Choroid plexus epithelial cell (primary cell): ENCODE results near the gene PAIP1.
"Not testable (repeated sequence)": the region's sequence is repeated elsewhere in the genome, so short reads cannot be mapped to it uniquely, and the experiment has no call there.

Source experiments
- DNase-seq: peaks from one replicate; pipeline ENCODE4 v3.0.0-alpha.2; 2010; ENCODE audit warnings: low read depth
- H3K4me3 ChIP-seq: 2 replicates; pipeline ENCODE4 v1.5.1; 2011; ENCODE audit warnings: low read depth, mild to moderate bottlenecking, control low read depth, low read length, moderate library complexity
- TF ChIP-seq, protein P1 (sequence below): conservative IDR thresholded peaks from 2 replicates; pipeline ENCODE4 v1.5.1; 2011; ENCODE audit warnings: low read depth, mild to moderate bottlenecking, control low read depth, inconsistent platforms, low read length, moderate library complexity

Gene PAIP1

GRCh38 chr5:43556857-43557542 lies at the start of gene PAIP1:
TSS of gene PAIP1 (minus strand) at chr5:43557077. CDS start at chr5:43556846, 231 bp downstream.
- peak within 1 kb of the TSS; percentile 87 for H3K4me3 ChIP-seq
- TF ChIP-seq, protein P1, sequence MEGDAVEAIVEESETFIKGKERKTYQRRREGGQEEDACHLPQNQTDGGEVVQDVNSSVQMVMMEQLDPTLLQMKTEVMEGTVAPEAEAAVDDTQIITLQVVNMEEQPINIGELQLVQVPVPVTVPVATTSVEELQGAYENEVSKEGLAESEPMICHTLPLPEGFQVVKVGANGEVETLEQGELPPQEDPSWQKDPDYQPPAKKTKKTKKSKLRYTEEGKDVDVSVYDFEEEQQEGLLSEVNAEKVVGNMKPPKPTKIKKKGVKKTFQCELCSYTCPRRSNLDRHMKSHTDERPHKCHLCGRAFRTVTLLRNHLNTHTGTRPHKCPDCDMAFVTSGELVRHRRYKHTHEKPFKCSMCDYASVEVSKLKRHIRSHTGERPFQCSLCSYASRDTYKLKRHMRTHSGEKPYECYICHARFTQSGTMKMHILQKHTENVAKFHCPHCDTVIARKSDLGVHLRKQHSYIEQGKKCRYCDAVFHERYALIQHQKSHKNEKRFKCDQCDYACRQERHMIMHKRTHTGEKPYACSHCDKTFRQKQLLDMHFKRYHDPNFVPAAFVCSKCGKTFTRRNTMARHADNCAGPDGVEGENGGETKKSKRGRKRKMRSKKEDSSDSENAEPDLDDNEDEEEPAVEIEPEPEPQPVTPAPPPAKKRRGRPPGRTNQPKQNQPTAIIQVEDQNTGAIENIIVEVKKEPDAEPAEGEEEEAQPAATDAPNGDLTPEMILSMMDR: peak; percentile 43
- DNase-seq: peak; percentile 90

GRCh38 chr5:43606351-43606750 lies 49.5 kb upstream of the PAIP1 start:
- TF ChIP-seq, protein P1: no peak
- H3K4me3 ChIP-seq: no peak overlapping the region
- no peak for DNase-seq

DNA sequence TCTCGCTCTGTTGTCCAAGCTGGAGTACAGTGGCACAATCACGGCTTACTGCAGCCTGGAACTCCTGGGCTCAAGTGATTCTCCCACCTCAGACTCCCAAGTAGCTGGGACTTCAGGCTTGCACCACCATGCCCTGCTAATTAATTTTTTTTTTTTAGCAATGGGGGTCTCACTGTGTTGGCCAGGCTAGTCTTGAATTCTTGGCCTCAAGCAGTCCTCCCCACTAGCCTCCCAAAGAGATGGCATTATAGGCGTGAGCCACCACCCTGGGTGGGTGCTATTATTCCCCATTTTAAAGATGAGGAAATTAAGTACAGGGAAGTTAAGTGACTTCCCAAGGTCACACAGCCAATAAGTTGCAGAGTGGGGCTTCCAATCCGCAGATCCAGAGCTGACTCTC lies 47.8 kb upstream of the PAIP1 start:
- no peak overlapping the region for H3K4me3 ChIP-seq

GRCh38 chr5:43603344-43604217 lies 46.7 kb upstream of the PAIP1 start:
- peak overlapping the region; percentile 87 for H3K4me3 ChIP-seq
- peak; percentile 34 for DNase-seq

More for the DNA sequence above, 47.8 kb upstream of the PAIP1 start:
- DNase-seq: no peak
- TF ChIP-seq, protein P1: no peak

DNA sequence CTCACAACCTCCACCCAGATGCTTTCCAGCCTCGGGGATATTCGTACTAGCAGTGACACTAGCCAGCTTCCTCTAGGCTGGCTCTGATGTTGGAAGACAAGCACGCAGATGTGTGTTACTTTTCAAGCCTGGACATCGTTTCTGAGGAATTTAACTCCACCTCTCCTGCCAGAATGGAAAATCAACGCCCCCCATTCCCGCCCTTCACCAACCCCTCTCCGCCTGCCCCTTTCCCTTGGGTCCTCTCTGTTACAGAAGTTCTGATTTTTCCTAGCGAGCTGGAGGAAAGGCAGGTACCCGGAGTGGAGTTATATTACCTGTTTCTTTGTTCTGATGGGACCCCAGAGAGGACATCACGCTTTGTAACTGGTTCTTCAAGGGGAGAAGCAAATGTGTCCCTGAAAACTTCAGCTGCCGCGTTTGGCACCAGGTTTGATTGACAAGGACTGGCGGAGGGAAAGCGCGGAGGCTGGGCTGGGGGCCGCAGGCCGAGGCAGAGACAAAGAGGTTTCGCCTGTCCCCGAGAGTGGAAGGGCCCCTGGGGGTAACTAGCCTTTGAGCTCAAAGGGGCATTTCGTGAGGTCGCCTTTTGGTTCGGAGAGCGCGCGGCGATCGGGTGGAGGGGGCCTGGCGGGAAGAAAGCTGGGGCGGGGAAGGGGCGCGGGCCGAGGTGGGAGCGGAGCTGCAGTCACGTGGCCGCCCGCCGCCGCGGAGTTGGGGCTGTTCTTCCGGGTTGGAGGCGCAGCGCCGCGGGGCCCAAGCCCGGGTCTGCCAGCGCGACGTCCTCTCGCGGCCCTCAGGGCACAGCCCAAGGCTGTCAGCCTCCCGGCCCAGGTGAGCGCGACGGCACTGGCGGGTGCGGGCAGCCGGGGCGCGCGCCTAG lies 45.8 kb upstream of the PAIP1 start, which contains the start of gene NNT:
Gene NNT (plus strand): TSS at position 720 of the 883 bp plus-strand sequence. CDS start 6,016 bp downstream, outside the sequence.
- peak; percentile 54 for DNase-seq
- H3K4me3 ChIP-seq: peak within 1 kb of the TSS; percentile 87
- TF ChIP-seq, protein P1: no peak

More at GRCh38 chr5:43603344-43604217, 46.7 kb upstream of the PAIP1 start:
- TF ChIP-seq, protein P1: no peak

- H3K4me3 ChIP-seq: peak overlapping the region; percentile 18
- DNase-seq: peak; percentile 45
- TF ChIP-seq, protein P1: no peak
Measured at GRCh38 chr5:43601454-43602260, 44.8 kb upstream of the PAIP1 start.

DNA sequence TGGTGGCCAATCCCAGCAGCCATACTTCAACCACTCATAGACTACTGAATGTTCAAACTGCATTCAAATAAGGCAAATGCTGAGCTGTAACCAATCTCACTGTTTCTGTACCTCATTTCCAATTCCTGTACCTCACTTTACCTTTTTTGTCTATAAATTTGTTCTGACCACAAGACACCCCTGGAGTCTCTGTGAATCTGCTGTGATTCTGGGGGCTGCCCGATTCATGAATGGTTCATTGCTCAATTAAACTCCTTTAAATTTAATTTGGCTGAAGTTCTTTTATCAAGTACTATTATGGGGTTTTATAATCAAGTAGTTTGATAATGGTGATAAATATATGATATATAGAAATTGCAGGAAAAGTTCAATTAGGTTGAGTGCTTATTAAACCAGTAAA lies 42.0 kb upstream of the PAIP1 start:
- not testable (repeated sequence) for DNase-seq, H3K4me3 ChIP-seq
